Loucy (cell line): ENCODE data around the gene EIF4EBP2.

ENCODE experiments used
- H2AFZ ChIP-seq: fragments of 200-600 bp; sonication (generic); 2 replicates; pipeline ENCODE4 v1.6.0; 2016; ENCODE audit warnings: antibody characterized with exemption, mild to moderate bottlenecking, low read length, moderate library complexity
- H3F3A ChIP-seq: fragments of 200-600 bp; 2 replicates; pipeline ENCODE4 v1.6.0; 2016; ENCODE audit warnings: antibody characterized with exemption, low read depth, mild to moderate bottlenecking
- H3K27me3 ChIP-seq: fragments of 200-600 bp; sonication (generic); 2 replicates; pipeline ENCODE4 v1.6.1; 2014; ENCODE audit warnings: low read length, mild to moderate bottlenecking; ENCODE audit not compliant: insufficient read depth, poor library complexity, severe bottlenecking
- H3K36me3 ChIP-seq: fragments of 200-600 bp; sonication (generic); 2 replicates; pipeline ENCODE4 v1.6.1; 2016; ENCODE audit warnings: low read length; ENCODE audit not compliant: insufficient read depth
- H3K4me1 ChIP-seq: fragments of 200-600 bp; sonication (generic); 2 replicates; pipeline ENCODE4 v1.5.1; 2014; ENCODE audit warnings: low read length, mild to moderate bottlenecking; ENCODE audit not compliant: insufficient read depth, poor library complexity, severe bottlenecking
- H3K4me2 ChIP-seq: fragments of 200-600 bp; sonication (generic); 2 replicates; pipeline ENCODE4 v1.6.0; 2014; ENCODE audit warnings: antibody characterized with exemption, low read length, low read depth, mild to moderate bottlenecking; ENCODE audit not compliant: poor library complexity, severe bottlenecking
- H3K4me3 ChIP-seq: fragments of 200-600 bp; sonication (generic); 2 replicates; pipeline ENCODE4 v1.5.1; 2014; ENCODE audit warnings: low read length, mild to moderate bottlenecking, mixed read lengths; ENCODE audit not compliant: poor library complexity, severe bottlenecking
- H3K79me2 ChIP-seq: fragments of 200-600 bp; sonication (generic); 2 replicates; pipeline ENCODE4 v1.6.1; 2014; ENCODE audit warnings: low read length; ENCODE audit not compliant: insufficient read depth
- H3K9ac ChIP-seq: fragments of 200-600 bp; sonication (generic); 2 replicates; pipeline ENCODE4 v1.6.0; 2014; ENCODE audit warnings: mild to moderate bottlenecking, low read depth, low read length, moderate library complexity; ENCODE audit not compliant: poor library complexity, severe bottlenecking
- H3K9me2 ChIP-seq: fragments of 200-600 bp; sonication (generic); replicated peaks from 2 replicates; pipeline ENCODE4 v1.6.1; 2016; ENCODE audit warnings: low read depth, low read length, mixed read lengths
- H3K9me3 ChIP-seq: fragments of 200-600 bp; sonication (generic); 2 replicates; pipeline ENCODE4 v1.6.1; 2014; ENCODE audit warnings: mild to moderate bottlenecking, antibody characterized with exemption, low read length, low read depth; ENCODE audit not compliant: insufficient read depth
- H4K20me1 ChIP-seq: fragments of 200-600 bp; sonication (generic); 2 replicates; pipeline ENCODE4 v1.6.0; 2014; ENCODE audit warnings: antibody characterized with exemption, low read length, mild to moderate bottlenecking; ENCODE audit not compliant: insufficient read depth, poor library complexity, severe bottlenecking
- CTCF ChIP-seq: fragments of 200-600 bp; sonication (generic); conservative IDR thresholded peaks from 2 replicates; pipeline ENCODE4 v1.5.1; 2014; ENCODE audit warnings: mild to moderate bottlenecking, antibody characterized with exemption, low read length
- EZH2phosphoT487 ChIP-seq: fragments of 200-600 bp; IDR thresholded peaks from 2 replicates; pipeline ENCODE4 v1.6.1; 2018; ENCODE audit warnings: antibody characterized with exemption, mild to moderate bottlenecking, moderate library complexity, borderline replicate concordance

The EIF4EBP2 gene

GRCh38 chr10:70368774-70369482 lies 35.0 kb upstream of the EIF4EBP2 start:
- H3K4me2 ChIP-seq = no peak overlapping the region
- peaks cover 5% of the 10 kb centered on the region for H3K4me1 ChIP-seq
- no peaks in the 10 kb centered on the region for H3K9me3 ChIP-seq
- H4K20me1 ChIP-seq = no peaks in the 10 kb centered on the region
- no peak overlapping the region for H3K4me3 ChIP-seq
- no peak overlapping the region for H3K9ac ChIP-seq
- H3K79me2 ChIP-seq = no peaks in the 10 kb centered on the region
- TF ChIP-seq CTCF = no peak
- no peak for TF ChIP-seq EZH2phosphoT487
- H3F3A ChIP-seq = no peaks in the 10 kb centered on the region
- H3K27me3 ChIP-seq = no peaks in the 10 kb centered on the region
- H2AFZ ChIP-seq = no peak overlapping the region
- no peaks in the 10 kb centered on the region for H3K9me2 ChIP-seq
- H3K36me3 ChIP-seq = no peaks in the 10 kb centered on the region

GRCh38 chr10:70369498-70370018 lies 34.4 kb upstream of the EIF4EBP2 start:
- Histone ChIP-seq H4K20me1 (no peaks in the 10 kb centered on the region), H3K9ac (no peak overlapping the region), H3K27me3 (no peaks in the 10 kb centered on the region), H3K79me2 (no peaks in the 10 kb centered on the region), H3F3A (no peaks in the 10 kb centered on the region), H3K4me3 (no peak overlapping the region), H3K4me2 (no peak overlapping the region), H3K4me1 (no peaks in the 10 kb centered on the region), H3K9me2 (no peaks in the 10 kb centered on the region), H3K36me3 (no peaks in the 10 kb centered on the region), H2AFZ (no peak overlapping the region), H3K9me3 (no peaks in the 10 kb centered on the region)
- no peak for TF ChIP-seq CTCF
- TF ChIP-seq EZH2phosphoT487 = no peak

GRCh38 chr10:70370766-70371165 lies 33.2 kb upstream of the EIF4EBP2 start:
- no peaks in the 10 kb centered on the region for H3K9me3 ChIP-seq
- H3K36me3 ChIP-seq = no peaks in the 10 kb centered on the region
- no peaks in the 10 kb centered on the region for H3K9me2 ChIP-seq
- H3K4me1 ChIP-seq = no peaks in the 10 kb centered on the region
- H4K20me1 ChIP-seq = no peaks in the 10 kb centered on the region
- H2AFZ ChIP-seq = no peak overlapping the region
- H3K4me2 ChIP-seq = no peak overlapping the region
- H3K4me3 ChIP-seq = no peak overlapping the region
- no peak for TF ChIP-seq CTCF
- H3K79me2 ChIP-seq = no peaks in the 10 kb centered on the region
- no peak overlapping the region for H3K9ac ChIP-seq
- H3F3A ChIP-seq = no peaks in the 10 kb centered on the region
- H3K27me3 ChIP-seq = no peaks in the 10 kb centered on the region
